DMS114 treated with DMSO at 0.1 percent for 48 hours (cell line): ENCODE data around the gene COA7.

Source experiments
- DNase-seq: peaks from one replicate; lab custom pipeline; 2025; ENCODE audit not compliant: unreplicated experiment; lab: John Stamatoyannopoulos, UW

Gene COA7

DNA sequence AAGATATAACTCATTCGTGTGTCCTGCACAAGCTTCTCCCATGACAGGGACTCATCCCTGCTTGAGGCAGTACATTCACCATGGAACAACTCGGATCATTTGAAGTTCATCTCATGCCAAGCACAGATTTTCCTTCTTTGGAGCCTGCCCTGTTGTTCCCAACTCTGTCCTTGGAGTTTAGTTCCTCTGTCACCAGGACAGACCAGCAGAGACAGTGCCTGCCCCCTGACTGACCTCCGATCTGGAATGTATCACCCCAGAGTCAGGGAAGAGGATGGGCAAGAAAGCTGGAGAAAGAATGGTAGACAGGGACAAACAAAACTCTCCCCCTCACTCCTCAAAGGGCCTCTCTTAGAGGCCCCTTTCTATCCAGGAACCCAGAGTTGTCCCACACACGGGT is 60.2 kb downstream of the COA7 start:
- no peak for DNase-seq

DNA sequence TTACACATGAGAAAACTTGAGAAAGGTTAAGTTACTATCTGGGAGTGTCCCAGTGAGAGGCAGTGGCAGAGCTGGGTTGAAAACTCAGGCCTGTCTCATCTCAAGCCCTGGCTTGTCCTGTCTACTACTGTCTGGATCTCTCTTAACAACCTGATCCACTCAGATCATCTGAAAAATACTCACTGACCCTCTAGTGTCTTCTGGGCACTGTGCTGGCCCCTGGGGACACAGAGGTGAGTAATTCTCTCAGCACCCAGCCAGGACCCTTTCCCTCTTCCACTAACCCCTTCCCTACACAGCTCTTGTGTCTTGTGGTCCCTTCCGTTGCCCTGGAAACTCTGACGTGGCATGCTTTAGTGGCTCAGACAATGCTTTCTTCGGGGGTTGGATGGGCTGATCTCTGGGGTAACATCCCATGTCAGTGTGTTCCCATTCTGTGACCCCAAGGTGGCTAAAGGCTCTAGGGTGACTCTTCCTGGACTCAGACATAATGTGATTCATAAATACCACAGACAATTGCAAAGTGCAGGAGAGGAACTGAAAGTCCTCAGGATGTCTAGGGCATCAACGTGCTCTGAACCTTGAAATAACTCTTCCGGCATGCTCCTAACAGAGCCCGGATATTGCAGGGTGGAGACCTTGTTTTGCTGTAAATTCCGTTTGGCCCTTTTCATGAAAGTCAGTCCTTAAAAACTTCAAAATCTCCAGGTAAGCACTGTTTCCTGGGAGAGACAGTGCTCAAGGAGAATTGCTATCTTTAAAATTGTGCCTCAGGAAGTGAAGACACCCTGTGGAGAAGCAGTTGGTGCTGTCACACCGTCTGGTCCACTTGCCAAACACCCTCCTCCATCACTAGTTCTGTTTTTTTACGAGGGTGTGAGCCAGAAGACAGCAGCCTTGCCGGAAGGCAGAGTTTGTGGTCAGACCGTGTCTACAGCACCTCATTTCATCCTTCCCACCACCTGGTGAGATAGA is 61.1 kb downstream of the COA7 start:
- DNase-seq, result no peak

DNA sequence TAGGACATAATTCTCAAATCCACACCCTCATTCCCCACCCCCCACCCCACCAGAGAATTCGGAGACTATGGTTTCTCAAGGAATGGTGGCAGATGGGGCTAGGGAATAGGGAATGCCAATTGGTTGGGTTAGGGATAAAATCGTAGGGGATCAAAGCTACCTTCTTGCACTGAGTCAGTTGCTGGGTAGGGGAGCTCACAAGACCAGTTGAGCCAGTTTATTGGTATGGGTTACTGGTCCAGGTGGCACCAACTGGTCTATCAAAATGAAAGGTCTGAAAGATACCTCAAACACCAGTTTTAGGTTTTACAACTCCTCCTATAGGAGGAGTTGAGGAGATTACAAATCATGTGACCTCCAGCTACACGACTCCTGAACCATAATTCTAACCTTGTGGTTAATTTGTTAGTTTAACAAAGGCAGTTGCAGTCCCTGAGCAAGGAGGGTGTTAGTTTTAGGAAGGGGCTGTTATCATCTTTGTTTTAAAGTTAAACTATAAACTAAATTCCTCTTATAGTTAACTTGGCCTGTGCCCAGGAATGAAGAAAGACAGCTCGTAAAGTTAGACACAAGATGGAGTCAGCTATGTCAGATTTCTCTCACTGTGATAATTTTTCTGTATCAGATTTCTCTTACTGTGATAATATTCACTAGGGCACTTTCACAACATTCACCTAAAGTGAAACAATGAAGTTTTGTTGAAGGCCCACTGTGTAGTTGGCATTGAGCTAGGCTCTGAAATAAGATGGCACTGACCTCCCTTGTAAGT is 62.6 kb downstream of the COA7 start:
- DNase-seq, result no peak
